IMR-90 (cell line): ENCODE results near the gene HSBP1L1.

ENCODE experiments used
- POLR2A ChIP-seq: IDR thresholded peaks from 2 replicates; pipeline ENCODE4 v1.6.1; 2012; ENCODE audit warnings: mild to moderate bottlenecking, low read depth, low read length
- TF ChIP-seq, protein P1 (sequence below): conservative IDR thresholded peaks from 2 replicates; pipeline ENCODE4 v1.5.1; 2012; ENCODE audit warnings: mild to moderate bottlenecking, low read depth, low read length, improper control_type of control experiment

DNA sequence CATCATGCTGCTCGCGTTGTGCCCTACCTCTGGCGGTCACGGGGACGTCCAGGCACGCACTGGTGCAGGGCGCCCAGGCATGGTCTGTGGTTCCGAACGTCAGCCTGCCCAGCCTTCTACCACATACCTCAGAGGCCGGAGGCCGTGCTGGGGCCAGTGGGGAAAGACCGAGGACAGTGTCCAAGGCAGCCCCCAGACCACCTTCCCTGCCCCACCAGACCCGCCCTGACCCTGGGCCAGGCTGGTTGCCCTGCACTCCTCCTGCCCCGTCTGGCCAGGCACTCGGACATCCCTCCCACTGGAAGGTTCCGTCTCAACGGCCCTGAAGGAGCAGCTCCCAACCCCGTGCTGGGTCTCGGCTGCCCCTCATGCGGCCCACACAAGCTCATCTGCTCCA lies 45.8 kb upstream of the HSBP1L1 start:
- TF ChIP-seq, protein P1, sequence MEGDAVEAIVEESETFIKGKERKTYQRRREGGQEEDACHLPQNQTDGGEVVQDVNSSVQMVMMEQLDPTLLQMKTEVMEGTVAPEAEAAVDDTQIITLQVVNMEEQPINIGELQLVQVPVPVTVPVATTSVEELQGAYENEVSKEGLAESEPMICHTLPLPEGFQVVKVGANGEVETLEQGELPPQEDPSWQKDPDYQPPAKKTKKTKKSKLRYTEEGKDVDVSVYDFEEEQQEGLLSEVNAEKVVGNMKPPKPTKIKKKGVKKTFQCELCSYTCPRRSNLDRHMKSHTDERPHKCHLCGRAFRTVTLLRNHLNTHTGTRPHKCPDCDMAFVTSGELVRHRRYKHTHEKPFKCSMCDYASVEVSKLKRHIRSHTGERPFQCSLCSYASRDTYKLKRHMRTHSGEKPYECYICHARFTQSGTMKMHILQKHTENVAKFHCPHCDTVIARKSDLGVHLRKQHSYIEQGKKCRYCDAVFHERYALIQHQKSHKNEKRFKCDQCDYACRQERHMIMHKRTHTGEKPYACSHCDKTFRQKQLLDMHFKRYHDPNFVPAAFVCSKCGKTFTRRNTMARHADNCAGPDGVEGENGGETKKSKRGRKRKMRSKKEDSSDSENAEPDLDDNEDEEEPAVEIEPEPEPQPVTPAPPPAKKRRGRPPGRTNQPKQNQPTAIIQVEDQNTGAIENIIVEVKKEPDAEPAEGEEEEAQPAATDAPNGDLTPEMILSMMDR, result no peak
- no peak for TF ChIP-seq POLR2A
